ENCODE data around the gene KDM5B. TPM values are rescaled to one million over a fixed set of nuclear protein-coding genes. Genes with fewer than 3 reads are reported as not detected.

Gene KDM5B
- polyA plus RNA-seq, 1 experiment, result 79.1 TPM

GRCh38 chr1:202843081-202843480 lies 34.9 kb upstream of the KDM5B start:
- no peak for TF ChIP-seq CTCF (IDR thresholded peaks at IDR 0.05; ENCODE audit: low read depth, low read length)
- Histone ChIP-seq H3K27me3 (ENCODE audit: control insufficient read depth, insufficient read depth, low read length) (peaks cover 7% of the 10 kb centered on the region), H3K9me3 (ENCODE audit: control insufficient read depth, insufficient read depth, low read length) (no peaks in the 10 kb centered on the region), H3K4me3 (ENCODE audit: low read depth, low read length) (no peak overlapping the region), H3K27ac (ENCODE audit: low read depth, low read length) (no peak overlapping the region)
- DNase-seq (ENCODE audit: low read depth, low spot score), result no peak
- CTCF ChIA-PET, result no interaction called here
- POLR2A ChIA-PET, result no interaction called here

- ChIA-PET POLR2A (no interaction called here), CTCF (no interaction called here)
- Histone ChIP-seq H3K27me3 (ENCODE audit: control insufficient read depth, insufficient read depth, low read length) (peaks cover 32% of the 10 kb centered on the region), H3K9me3 (ENCODE audit: control insufficient read depth, insufficient read depth, low read length) (no peaks in the 10 kb centered on the region), H3K27ac (ENCODE audit: low read depth, low read length) (no peak overlapping the region), H3K4me3 (ENCODE audit: low read depth, low read length) (no peak overlapping the region)
- TF ChIP-seq CTCF (IDR thresholded peaks at IDR 0.05; ENCODE audit: low read depth, low read length), result no peak
- no peak for DNase-seq (ENCODE audit: low read depth, low spot score)
Measured at GRCh38 chr1:202837746-202838262, 29.6 kb upstream of the KDM5B start.

GRCh38 chr1:202836623-202837403 lies 28.6 kb upstream of the KDM5B start:
- CTCF ChIA-PET, result no interaction called here

GRCh38 chr1:202835548-202836072 lies 27.4 kb upstream of the KDM5B start:
- no peak for TF ChIP-seq CTCF (IDR thresholded peaks at IDR 0.05; ENCODE audit: low read depth, low read length)
- H3K4me3 ChIP-seq (ENCODE audit: low read depth, low read length), result no peak overlapping the region
- H3K27ac ChIP-seq (ENCODE audit: low read depth, low read length), result no peak overlapping the region
- H3K27me3 ChIP-seq (ENCODE audit: control insufficient read depth, insufficient read depth, low read length), result peaks cover 30% of the 10 kb centered on the region
- no peaks in the 10 kb centered on the region for H3K9me3 ChIP-seq (ENCODE audit: control insufficient read depth, insufficient read depth, low read length)
- ChIA-PET CTCF (interaction anchor here (0.8 kb wide), 1 partner anchor 17 kb away, joined by 3 read pairs; no protein-coding TSS in a partner anchor), POLR2A (interaction anchor here (1.0 kb wide), 1 partner anchor 25 kb away, joined by 3 read pairs; the partner anchor contains the start of gene PCAT6)
- no peak for DNase-seq (ENCODE audit: low read depth, low spot score)

More at GRCh38 chr1:202836623-202837403, 28.6 kb upstream of the KDM5B start:
- H3K27ac ChIP-seq (ENCODE audit: low read depth, low read length), result no peak overlapping the region
- POLR2A ChIA-PET, result no interaction called here
- no peak overlapping the region for H3K4me3 ChIP-seq (ENCODE audit: low read depth, low read length)
- TF ChIP-seq CTCF (IDR thresholded peaks at IDR 0.05; ENCODE audit: low read depth, low read length), result no peak
- DNase-seq (ENCODE audit: low read depth, low spot score), result no peak
- no peaks in the 10 kb centered on the region for H3K9me3 ChIP-seq (ENCODE audit: control insufficient read depth, insufficient read depth, low read length)
- peaks cover 32% of the 10 kb centered on the region for H3K27me3 ChIP-seq (ENCODE audit: control insufficient read depth, insufficient read depth, low read length)

All from AG04450 (cell line).